GM13976 (cell line): Measurements from ENCODE around the gene PBX1.

Experiments
- DNase-seq: peaks from one replicate; pipeline ENCODE4 v3.0.0; 2012; ENCODE audit warnings: low spot score
- in situ Hi-C: fragments of 300-500 bp; cut with MboI; formaldehyde crosslinking; loops from one replicate; pipeline ENCODE4 v1.12.0; 2022; ENCODE audit warnings: low sequenced_read_pairs, mixed read lengths, inconsistent platforms; ENCODE audit not compliant: unreplicated experiment
- TF ChIP-seq, protein P1 (sequence below): IDR thresholded peaks from 2 replicates; pipeline ENCODE4 v1.5.1; 2012; ENCODE audit warnings: borderline replicate concordance, mild to moderate bottlenecking; ENCODE audit not compliant: insufficient read depth; ENCODE audit errors: extremely low read depth, missing control alignments, control extremely low read depth

PBX1 gene

DNA sequence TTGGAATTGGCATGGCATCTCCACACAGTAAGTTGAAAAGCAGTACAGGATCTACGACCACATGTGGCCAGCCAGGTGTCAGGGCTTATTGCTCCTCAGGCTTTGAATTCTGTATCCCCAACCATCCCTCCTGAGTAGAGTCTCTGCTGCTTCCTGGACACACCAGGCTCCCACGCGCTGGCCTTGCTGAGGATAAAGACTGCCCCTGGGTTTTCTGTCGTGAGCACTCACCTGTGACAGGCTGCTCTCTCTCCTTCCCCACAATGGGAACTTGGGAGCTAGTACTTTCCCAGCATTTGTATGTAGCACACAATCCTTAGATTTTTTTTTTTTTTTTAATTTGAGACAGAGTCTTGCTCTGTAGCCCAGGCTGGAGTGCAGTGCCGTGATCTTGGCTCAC lies 33.6 kb downstream of the PBX1 start:
- no peak for DNase-seq
- in situ Hi-C loops, result no loop called here
- TF ChIP-seq, protein P1, sequence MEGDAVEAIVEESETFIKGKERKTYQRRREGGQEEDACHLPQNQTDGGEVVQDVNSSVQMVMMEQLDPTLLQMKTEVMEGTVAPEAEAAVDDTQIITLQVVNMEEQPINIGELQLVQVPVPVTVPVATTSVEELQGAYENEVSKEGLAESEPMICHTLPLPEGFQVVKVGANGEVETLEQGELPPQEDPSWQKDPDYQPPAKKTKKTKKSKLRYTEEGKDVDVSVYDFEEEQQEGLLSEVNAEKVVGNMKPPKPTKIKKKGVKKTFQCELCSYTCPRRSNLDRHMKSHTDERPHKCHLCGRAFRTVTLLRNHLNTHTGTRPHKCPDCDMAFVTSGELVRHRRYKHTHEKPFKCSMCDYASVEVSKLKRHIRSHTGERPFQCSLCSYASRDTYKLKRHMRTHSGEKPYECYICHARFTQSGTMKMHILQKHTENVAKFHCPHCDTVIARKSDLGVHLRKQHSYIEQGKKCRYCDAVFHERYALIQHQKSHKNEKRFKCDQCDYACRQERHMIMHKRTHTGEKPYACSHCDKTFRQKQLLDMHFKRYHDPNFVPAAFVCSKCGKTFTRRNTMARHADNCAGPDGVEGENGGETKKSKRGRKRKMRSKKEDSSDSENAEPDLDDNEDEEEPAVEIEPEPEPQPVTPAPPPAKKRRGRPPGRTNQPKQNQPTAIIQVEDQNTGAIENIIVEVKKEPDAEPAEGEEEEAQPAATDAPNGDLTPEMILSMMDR, result no peak

DNA sequence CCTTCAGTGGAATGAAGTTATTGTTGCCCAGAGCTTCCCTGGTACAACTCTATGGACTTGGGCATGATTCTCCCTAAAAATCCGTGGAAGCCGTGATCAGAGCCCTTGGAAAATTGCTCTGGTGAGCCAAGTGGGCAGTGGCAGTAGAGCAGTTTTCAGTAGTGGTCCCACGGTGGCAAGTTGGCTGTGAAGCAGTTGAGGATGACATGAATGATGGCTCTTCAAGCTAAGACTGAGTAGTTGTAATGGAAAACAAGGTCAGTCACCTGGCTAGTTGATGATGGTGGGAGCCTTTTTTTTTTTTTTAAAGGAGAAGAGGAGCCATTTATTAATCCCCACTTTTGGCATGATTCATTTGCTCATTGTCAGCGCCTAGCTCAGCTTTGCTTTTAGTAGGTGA lies 36.2 kb downstream of the PBX1 start:
- TF ChIP-seq, protein P1, result no peak
- in situ Hi-C loops, result no loop called here
- no peak for DNase-seq

DNA sequence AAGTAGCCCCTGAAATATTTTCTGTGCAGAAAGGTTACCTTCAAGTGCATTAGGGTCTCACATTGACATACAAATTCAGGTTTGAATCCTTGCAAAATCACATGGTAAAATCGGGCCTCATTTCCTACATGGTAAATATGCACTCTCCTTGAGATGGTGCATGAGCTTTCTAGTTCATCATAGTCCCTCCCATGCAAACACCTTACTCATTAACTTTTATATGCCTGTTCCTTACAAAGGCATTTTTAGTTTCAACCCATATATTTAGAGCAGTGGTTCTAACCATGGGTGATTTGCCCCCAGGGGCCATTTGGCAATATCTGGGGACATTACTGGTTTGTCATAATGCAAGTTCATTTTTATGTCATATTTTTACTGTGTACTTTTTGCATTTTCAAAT lies 37.2 kb downstream of the PBX1 start:
- in situ Hi-C loops, result no loop called here
- DNase-seq, result no peak
- TF ChIP-seq, protein P1, result no peak

DNA sequence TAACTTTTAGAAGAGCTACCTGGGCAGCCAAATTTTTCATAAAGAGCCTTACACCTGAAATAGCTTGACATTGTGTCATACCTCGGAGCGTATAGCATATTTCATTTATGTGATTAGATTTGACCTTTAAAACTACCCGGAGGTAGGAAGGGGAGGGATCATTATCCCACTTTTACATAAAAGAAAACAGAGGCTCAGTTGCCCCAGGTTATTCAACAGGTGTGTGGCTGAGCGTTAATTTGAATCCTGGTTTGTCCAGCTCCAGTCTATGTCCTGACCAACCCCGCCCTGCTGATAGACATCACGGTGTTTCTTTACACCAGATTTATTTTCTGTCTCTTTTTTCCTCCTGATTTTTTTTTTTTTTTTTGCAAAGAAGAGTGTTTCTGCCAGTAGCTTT lies 39.7 kb downstream of the PBX1 start:
- TF ChIP-seq, protein P1, result no peak
- in situ Hi-C loops, result no loop called here
- DNase-seq, result no peak

GRCh38 chr1:164599272-164599671 lies 40.3 kb downstream of the PBX1 start:
- in situ Hi-C loops, result no loop called here
- DNase-seq, result no peak
- TF ChIP-seq, protein P1, result no peak

DNA sequence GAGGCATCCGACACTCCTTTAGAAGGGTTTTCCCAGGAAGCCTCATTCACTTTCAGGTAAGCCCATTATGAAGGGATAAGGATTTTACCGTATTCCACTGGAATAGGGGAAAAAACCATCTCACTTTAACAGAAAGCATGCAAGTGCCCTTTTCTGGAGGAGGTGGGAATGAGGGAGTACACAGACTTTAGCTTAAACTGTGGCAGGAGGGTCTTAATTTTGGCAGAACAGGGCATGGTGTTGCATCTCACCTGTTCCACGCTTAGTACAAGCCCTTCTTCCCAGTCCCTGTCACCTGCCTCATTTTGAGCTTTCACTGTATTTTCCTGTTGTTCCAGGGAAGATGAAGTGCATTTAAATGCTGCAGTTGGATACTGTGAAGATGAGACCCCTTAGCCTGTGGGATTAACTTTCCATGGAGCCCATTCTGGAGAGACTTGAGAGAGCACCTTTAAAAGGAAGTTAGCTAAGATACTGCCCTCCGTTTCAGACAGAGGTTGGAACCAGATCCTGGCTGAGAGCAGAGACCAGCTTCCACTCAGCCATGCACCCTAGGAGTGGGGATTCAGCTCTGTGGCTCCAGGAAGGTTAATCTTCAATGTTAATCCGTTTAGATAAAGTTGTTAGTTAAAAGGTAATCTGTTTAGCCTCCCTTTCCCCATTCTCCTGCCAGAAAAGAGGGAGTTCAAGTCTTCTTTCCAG lies 42.6 kb downstream of the PBX1 start:
- in situ Hi-C loops, result no loop called here
- DNase-seq, result no peak
- TF ChIP-seq, protein P1, result no peak
